SK-N-SH (cell line): ENCODE results near the gene SAPCD2. TPM values are rescaled to one million over a fixed set of nuclear protein-coding genes. Genes with fewer than 3 reads are reported as not detected.

Experiments
- CTCF ChIA-PET: fragments of 300-600, 350-600 bp; formaldehyde crosslinking; extraction: SDS; loops from one replicate; lab custom pipeline; 2021; lab: Yijun Ruan, JAX
- POLR2A ChIA-PET: fragments of 350-600 bp; sonication (Branson Sonifier 250); formaldehyde crosslinking; extraction: SDS; loops from one replicate; lab custom pipeline; 2020; ENCODE audit warnings: antibody characterized with exemption, inconsistent platforms; lab: Yijun Ruan, JAX
- DNase-seq: peaks from one replicate; pipeline ENCODE4 v3.0.0; 2012
- H2AFZ ChIP-seq: fragments of 200-600 bp; sonication (generic); 2 replicates; pipeline ENCODE4 v1.8.1; 2016; ENCODE audit warnings: antibody characterized with exemption, mild to moderate bottlenecking, low read depth
- H3F3A ChIP-seq: fragments of 200-600 bp; sonication (generic); replicated peaks from 2 replicates; pipeline ENCODE3; 2016; ENCODE audit warnings: antibody characterized with exemption, mild to moderate bottlenecking; ENCODE audit not compliant: insufficient read depth
- H3K27ac ChIP-seq, 2 experiments: fragments of 200-500 bp in 1 of 2; fragments of 200-600 bp in 1 of 2; sonication (Bioruptor generic) in 1 of 2; sonication (generic), shearing (Covaris generic) in 1 of 2; 2 replicates each; pipeline versions ENCODE4 v1.5.1 to v1.6.1; 2014 to 2016; ENCODE audit warnings: low read depth in 2 of 2, inconsistent platforms in 1 of 2, low read length in 1 of 2, mild to moderate bottlenecking in 1 of 2, mixed read lengths in 1 of 2
- H3K27me3 ChIP-seq: fragments of 200-600 bp; sonication (generic), shearing (Covaris generic); 2 replicates; pipeline ENCODE4 v1.6.1; 2016; ENCODE audit warnings: mixed run types; ENCODE audit not compliant: insufficient read depth
- H3K36me3 ChIP-seq, 2 experiments: fragments of 200-500 bp in 1 of 2; fragments of 200-600 bp in 1 of 2; sonication (Bioruptor generic) in 1 of 2; sonication (generic) in 1 of 2; replicated peaks in 1 of 2; 2 replicates each; pipeline versions ENCODE3 to v1.5.1; 2014 to 2016; ENCODE audit warnings: low read length in 1 of 2, mild to moderate bottlenecking in 1 of 2; ENCODE audit not compliant: insufficient read depth in 2 of 2, control insufficient read depth in 1 of 2
- H3K4me1 ChIP-seq, 2 experiments: fragments of 200-500 bp in 1 of 2; fragments of 200-600 bp in 1 of 2; sonication (Bioruptor generic) in 1 of 2; sonication (generic), shearing (Covaris generic) in 1 of 2; 2 replicates each; pipeline versions ENCODE4 v1.5.1 to v1.6.1; 2014 to 2016; ENCODE audit warnings: low read depth in 1 of 2, low read length in 1 of 2, mixed run types in 1 of 2; ENCODE audit not compliant: insufficient read depth in 2 of 2, control insufficient read depth in 1 of 2
- H3K4me2 ChIP-seq: fragments of 200-600 bp; sonication (generic), shearing (Covaris generic); 2 replicates; pipeline ENCODE4 v1.6.1; 2017; ENCODE audit warnings: mixed run types
- H3K4me3 ChIP-seq, 2 experiments: fragments of 200-500 bp in 1 of 2; fragments of 200-600 bp in 1 of 2; sonication (Bioruptor generic) in 1 of 2; sonication (generic), shearing (Covaris generic) in 1 of 2; 2 replicates each; pipeline versions ENCODE4 v1.5.1 to v1.8.1; 2014 to 2016; ENCODE audit warnings: low read depth in 2 of 2, inconsistent platforms in 1 of 2, low read length in 1 of 2, mild to moderate bottlenecking in 1 of 2, mixed read lengths in 1 of 2, moderate library complexity in 1 of 2
- H3K79me2 ChIP-seq: fragments of 200-600 bp; sonication (generic); 2 replicates; pipeline ENCODE4 v1.8.1; 2017; ENCODE audit warnings: mild to moderate bottlenecking; ENCODE audit not compliant: insufficient read depth
- H3K9ac ChIP-seq: fragments of 200-600 bp; sonication (generic); 2 replicates; pipeline ENCODE4 v1.6.1; 2017; ENCODE audit warnings: mixed run types
- H3K9me2 ChIP-seq: fragments of 200-600 bp; sonication (generic); 2 replicates; pipeline ENCODE4 v1.6.1; 2017; ENCODE audit warnings: mixed run types
- H3K9me3 ChIP-seq: fragments of 200-600 bp; sonication (generic); 2 replicates; pipeline ENCODE4 v1.6.1; 2017; ENCODE audit warnings: mixed run types, mild to moderate bottlenecking, moderate library complexity
- H4K20me1 ChIP-seq: fragments of 200-600 bp; sonication (generic); 2 replicates; pipeline ENCODE4 v1.6.1; 2017; ENCODE audit warnings: mild to moderate bottlenecking, mixed run types; ENCODE audit not compliant: insufficient read depth
- CTCF ChIP-seq: fragments of 200-600 bp; sonication (generic); IDR thresholded peaks from 2 replicates; pipeline ENCODE4 v1.6.1; 2017; ENCODE audit warnings: antibody characterized with exemption, mild to moderate bottlenecking, moderate library complexity
- EP300 ChIP-seq, 2 experiments: IDR thresholded peaks; 2 replicates each; pipeline versions ENCODE4 v1.4.0 to v1.6.1; 2012; ENCODE audit warnings: borderline replicate concordance in 1 of 2, low read depth in 1 of 2, low read length in 1 of 2
- FOXM1 ChIP-seq: IDR thresholded peaks from 2 replicates; pipeline ENCODE4 v1.4.0; 2012; ENCODE audit warnings: low read depth, mild to moderate bottlenecking
- GATA2 ChIP-seq: sonication (generic); formaldehyde crosslinking; IDR thresholded peaks from 2 replicates; pipeline ENCODE4 v1.5.0; 2020; ENCODE audit warnings: mild to moderate bottlenecking, missing genetic modification reagents
- MAX ChIP-seq: IDR thresholded peaks from 2 replicates; pipeline ENCODE4 v1.4.0; 2012; ENCODE audit warnings: low read depth
- MEF2A ChIP-seq: IDR thresholded peaks from 2 replicates; pipeline ENCODE4 v1.4.0; 2012; ENCODE audit warnings: low read depth, borderline replicate concordance
- NFIC ChIP-seq: IDR thresholded peaks from 2 replicates; pipeline ENCODE4 v1.4.0; 2012; ENCODE audit warnings: borderline replicate concordance
- NRF1 ChIP-seq: IDR thresholded peaks from 2 replicates; pipeline ENCODE4 v1.6.1; 2012; ENCODE audit warnings: low read depth, mild to moderate bottlenecking, low read length
- POLR2AphosphoS5 ChIP-seq: IDR thresholded peaks from 2 replicates; pipeline ENCODE4 v1.6.1; 2012; ENCODE audit warnings: low read depth, low read length
- RAD21 ChIP-seq: IDR thresholded peaks from 2 replicates; pipeline ENCODE4 v1.6.1; 2012; ENCODE audit warnings: mild to moderate bottlenecking, low read length
- RCOR1 ChIP-seq: fragments of 150-350 bp; IDR thresholded peaks from 2 replicates; pipeline ENCODE4 v1.6.1; 2017; ENCODE audit warnings: antibody characterized with exemption, low read length
- RFX5 ChIP-seq: IDR thresholded peaks from 2 replicates; pipeline ENCODE4 v1.6.1; 2012; ENCODE audit warnings: mild to moderate bottlenecking, improper control_type of control experiment, low read length
- SIN3A ChIP-seq: IDR thresholded peaks from 2 replicates; pipeline ENCODE4 v1.6.1; 2012; ENCODE audit warnings: low read depth, mild to moderate bottlenecking, low read length, moderate library complexity, borderline replicate concordance
- TAF1 ChIP-seq: IDR thresholded peaks from 2 replicates; pipeline ENCODE4 v1.6.1; 2012; ENCODE audit warnings: low read depth, mild to moderate bottlenecking, low read length, moderate library complexity, borderline replicate concordance
- TCF12 ChIP-seq: IDR thresholded peaks from 2 replicates; pipeline ENCODE4 v1.4.0; 2012
- TEAD4 ChIP-seq: IDR thresholded peaks from 2 replicates; pipeline ENCODE4 v1.4.0; 2012; ENCODE audit warnings: mild to moderate bottlenecking, borderline replicate concordance; ENCODE audit not compliant: insufficient read depth
- USF1 ChIP-seq: IDR thresholded peaks from 2 replicates; pipeline ENCODE4 v1.4.0; 2012; ENCODE audit warnings: low read depth, borderline replicate concordance
- WGBS: methylation state at CpG from one replicate; pipeline ENCODE4 v1.1.6; 2017; ENCODE audit warnings: low lambda C conversion rate; 5-methylcytosine and 5-hydroxymethylcytosine counted together
- polyA plus RNA-seq, 3 experiments: library from polyadenylated mRNA; depleted of rRNA; stranded (reverse); fragments of >200 nt; gene quantifications; 2 replicates each; pipeline ENCODE4 v1.2.3, GENCODE V29; 2012

Gene SAPCD2
- polyA plus RNA-seq, 1 of the 3 experiments (the other 2 are of a cell fraction) = 6.0 TPM

GRCh38 chr9:137099231-137099630, 28.9 kb upstream of the SAPCD2 start:
- POLR2A ChIA-PET = no interaction called here
- no peak for DNase-seq
- CTCF ChIA-PET = no interaction called here
- Histone ChIP-seq H3K9me3 (no peaks in the 10 kb centered on the region), H3K27ac (no peak overlapping the region), H3F3A (peaks cover 11% of the 10 kb centered on the region), H3K4me2 (no peak overlapping the region), H3K79me2 (no peaks in the 10 kb centered on the region), H3K9ac (no peak overlapping the region), H3K4me3 (no peak overlapping the region), H4K20me1 (no peaks in the 10 kb centered on the region), H2AFZ (no peak overlapping the region), H3K9me2 (no peaks in the 10 kb centered on the region), H3K36me3 (peaks cover 38 to 64% of the 10 kb centered on the region in 2 experiments), H3K4me1 (no peaks in the 10 kb centered on the region), H3K27me3 (no peaks in the 10 kb centered on the region)
- WGBS = 94% methylated on average over 9 of the region's 14 CpGs
- TF ChIP-seq CTCF (no peak), RFX5 (no peak), NFIC (no peak)

GRCh38 chr9:137097761-137098462, 27.6 kb upstream of the SAPCD2 start:
- Histone ChIP-seq H3K4me1 (no peaks in the 10 kb centered on the region), H4K20me1 (no peaks in the 10 kb centered on the region), H3K36me3 (peaks cover 28 to 54% of the 10 kb centered on the region in 2 experiments), H3K9ac (no peak overlapping the region), H2AFZ (no peak overlapping the region), H3K79me2 (no peaks in the 10 kb centered on the region), H3K27ac (no peak overlapping the region), H3K27me3 (no peaks in the 10 kb centered on the region), H3K4me2 (no peak overlapping the region), H3K4me3 (no peak overlapping the region), H3K9me3 (no peaks in the 10 kb centered on the region), H3F3A (peaks cover 8% of the 10 kb centered on the region), H3K9me2 (no peaks in the 10 kb centered on the region)
- WGBS = 96% methylated on average over 9 of the region's 20 CpGs
- TF ChIP-seq TAF1 (no peak), TCF12 (no peak), RCOR1 (no peak), NRF1 (no peak), FOXM1 (no peak), TEAD4 (no peak), GATA2 (no peak), SIN3A (no peak), EP300 (IDR thresholded peaks at IDR 0.05; ENCODE audit: borderline replicate concordance in 1 of 2, low read depth in 1 of 2, low read length in 1 of 2) (no peak), POLR2AphosphoS5 (no peak), MAX (no peak), RAD21 (no peak), CTCF (no peak), MEF2A (no peak), USF1 (no peak)
- no peak for DNase-seq
- ChIA-PET CTCF (no interaction called here), POLR2A (no interaction called here)
